ENCODE measurements around the gene LRRC75A. TPM values are rescaled to one million over a fixed set of nuclear protein-coding genes. Genes with fewer than 3 reads are reported as not detected.

LRRC75A gene
- polyA plus RNA-seq, 3 donors, result 1.0 to 2.4 (median 1.4) TPM

DNA sequence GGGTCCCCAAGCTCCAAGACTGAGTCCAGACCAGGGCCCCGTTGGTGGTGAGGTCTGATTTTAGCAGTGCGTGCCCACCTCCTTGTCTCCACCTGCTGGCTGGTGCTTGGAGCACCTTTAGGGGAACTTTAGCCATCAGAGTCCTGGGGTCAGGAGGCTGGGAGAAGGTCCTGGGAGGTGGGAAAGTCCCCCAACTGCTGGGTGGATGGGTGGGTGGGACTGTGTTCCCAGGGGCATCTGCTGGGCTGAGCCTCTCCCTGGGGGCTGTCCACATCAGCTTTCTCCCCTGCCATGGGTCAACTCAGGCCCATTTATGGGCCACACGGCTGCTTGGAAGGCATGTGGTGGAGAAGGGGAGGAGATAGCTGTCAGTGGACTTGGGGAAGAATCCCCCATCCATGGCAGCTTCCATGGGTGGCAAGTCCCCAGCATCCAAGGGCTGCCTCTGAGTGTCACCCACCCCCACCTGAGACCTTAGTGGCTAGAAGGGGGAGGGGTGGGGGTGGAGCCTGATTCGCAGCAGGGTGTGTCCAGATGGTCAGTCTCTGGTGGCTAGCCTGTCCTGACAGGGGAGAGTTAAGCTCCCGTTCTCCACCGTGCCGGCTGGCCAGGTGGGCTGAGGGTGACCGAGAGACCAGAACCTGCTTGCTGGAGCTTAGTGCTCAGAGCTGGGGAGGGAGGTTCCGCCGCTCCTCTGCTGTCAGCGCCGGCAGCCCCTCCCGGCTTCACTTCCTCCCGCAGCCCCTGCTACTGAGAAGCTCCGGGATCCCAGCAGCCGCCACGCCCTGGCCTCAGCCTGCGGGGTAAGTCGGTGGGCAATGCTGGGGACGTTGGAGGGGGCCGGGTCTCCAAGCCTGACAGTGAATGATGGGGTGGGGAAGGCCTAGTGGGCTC is 76.7 kb downstream of the LRRC75A start, which contains the start of gene TRPV2:
TRPV2 (plus strand) TSS at position 541 of the 894 bp plus-strand sequence. CDS start 2,098 bp downstream, outside the sequence.
- Histone ChIP-seq H3K36me3 (replicated peaks in 1 of 2; ENCODE audit: control insufficient read depth in 1 of 2, insufficient read depth in 2 of 2, low read length in 2 of 2) (peaks cover 23 to 30% of the 10 kb centered on the region in 2 donors), H3K4me2 (replicated peaks; ENCODE audit: extremely low read depth, low read length, poor library complexity, severe bottlenecking) (peak within 1 kb of the TSS; percentile 86), H3K9ac (ENCODE audit: insufficient read depth, low read length, poor library complexity, severe bottlenecking) (peak within 1 kb of the TSS; percentile 76), H3K9me3 (replicated peaks in 1 of 2; ENCODE audit: control insufficient read depth in 1 of 2, insufficient read depth in 1 of 2, low read length in 2 of 2) (no peaks in the 10 kb centered on the region), H3K27ac (ENCODE audit: low read depth in 1 of 2, low read length in 2 of 2) (peak within 1 kb of the TSS; percentile 95 to 97), H3K79me2 (ENCODE audit: insufficient read depth, low read length) (peaks cover 34% of the 10 kb centered on the region), H2AFZ (ENCODE audit: insufficient read depth, low read depth, low read length, poor library complexity, severe bottlenecking) (peak within 1 kb of the TSS; percentile 80), H3K27me3 (ENCODE audit: control insufficient read depth in 2 of 2, insufficient read depth in 2 of 2, low read length in 2 of 2) (no peaks in the 10 kb centered on the region), H3K4me1 (ENCODE audit: control insufficient read depth in 1 of 2, insufficient read depth in 2 of 2, low read length in 2 of 2) (peaks cover 38 to 54% of the 10 kb centered on the region in 2 donors), H3K4me3 (replicated peaks in 1 of 3; ENCODE audit: low read depth in 2 of 3, low read length in 3 of 3) (peak within 1 kb of the TSS; percentile 68 to 90 (median 78)), H4K20me1 (ENCODE audit: insufficient read depth, low read length) (peaks cover 12% of the 10 kb centered on the region)
- Mint-ChIP-seq H3K9me3 (peaks cover 0 to 2% (median 0%) of the 10 kb centered on the region in 7 donors), H3K27me3 (ENCODE audit: low read depth in 3 of 3) (peaks cover 0 to 1% (median 0%) of the 10 kb centered on the region in 3 donors), H3K27ac (peak within 1 kb of the TSS; percentile 99 to 100 (median 99)), H3K4me3 (peak within 1 kb of the TSS; percentile 90 to 95), H3K36me3 (peaks cover 32% of the 10 kb centered on the region in 2 donors), H3K4me1 (peaks cover 44% of the 10 kb centered on the region)
- peak in 2 of 3 donors; percentile 36 to 42 for DNase-seq
- intact Hi-C loops (cut with micrococcal nuclease), result loop anchor here in 1 of 2 donors (2.0 kb wide), 1 partner anchor 34 kb away; the partner anchor contains the start of gene UBB
- TF ChIP-seq, protein P1, sequence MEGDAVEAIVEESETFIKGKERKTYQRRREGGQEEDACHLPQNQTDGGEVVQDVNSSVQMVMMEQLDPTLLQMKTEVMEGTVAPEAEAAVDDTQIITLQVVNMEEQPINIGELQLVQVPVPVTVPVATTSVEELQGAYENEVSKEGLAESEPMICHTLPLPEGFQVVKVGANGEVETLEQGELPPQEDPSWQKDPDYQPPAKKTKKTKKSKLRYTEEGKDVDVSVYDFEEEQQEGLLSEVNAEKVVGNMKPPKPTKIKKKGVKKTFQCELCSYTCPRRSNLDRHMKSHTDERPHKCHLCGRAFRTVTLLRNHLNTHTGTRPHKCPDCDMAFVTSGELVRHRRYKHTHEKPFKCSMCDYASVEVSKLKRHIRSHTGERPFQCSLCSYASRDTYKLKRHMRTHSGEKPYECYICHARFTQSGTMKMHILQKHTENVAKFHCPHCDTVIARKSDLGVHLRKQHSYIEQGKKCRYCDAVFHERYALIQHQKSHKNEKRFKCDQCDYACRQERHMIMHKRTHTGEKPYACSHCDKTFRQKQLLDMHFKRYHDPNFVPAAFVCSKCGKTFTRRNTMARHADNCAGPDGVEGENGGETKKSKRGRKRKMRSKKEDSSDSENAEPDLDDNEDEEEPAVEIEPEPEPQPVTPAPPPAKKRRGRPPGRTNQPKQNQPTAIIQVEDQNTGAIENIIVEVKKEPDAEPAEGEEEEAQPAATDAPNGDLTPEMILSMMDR (IDR thresholded peaks at IDR 0.05), result peak; percentile 52
- WGBS (ENCODE audit: insufficient coverage), result 1% methylated on average over 8 of the region's 21 CpGs

DNA sequence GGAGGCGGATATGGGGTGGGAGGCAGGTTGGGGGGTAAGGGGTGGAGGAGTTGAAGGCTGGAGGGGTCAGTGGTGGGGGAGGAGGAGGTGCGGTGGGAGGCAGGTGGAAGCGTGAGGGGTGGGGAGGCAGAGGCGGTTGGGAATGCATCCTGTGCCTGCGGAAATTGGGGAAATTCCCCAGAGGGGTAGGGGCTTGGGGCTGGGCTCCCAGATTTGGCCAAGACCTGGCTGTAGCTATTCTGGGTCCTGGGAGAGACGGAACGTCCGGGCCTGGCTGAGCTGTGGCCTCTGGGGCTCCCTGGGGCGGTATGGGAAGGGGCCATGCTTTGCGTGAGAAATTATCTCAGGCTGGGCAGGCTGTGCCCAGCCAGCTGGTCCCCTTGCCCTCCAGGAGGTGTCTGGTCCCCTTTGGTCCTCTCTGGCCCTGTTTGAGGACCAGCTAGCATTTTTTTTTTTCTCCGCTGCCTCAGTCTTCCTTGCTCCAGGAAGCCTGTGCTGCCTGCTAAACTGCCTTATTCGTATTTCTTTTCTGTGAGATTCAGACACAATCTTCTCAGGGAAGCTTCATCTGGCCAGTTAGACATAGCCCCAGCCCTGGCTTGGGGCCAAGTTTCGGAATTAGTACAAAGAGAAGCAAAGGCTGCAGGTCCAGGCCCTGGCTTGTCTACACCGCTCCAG is 83.9 kb downstream of the LRRC75A start:
- no peak overlapping the region for H2AFZ ChIP-seq (ENCODE audit: insufficient read depth, low read depth, low read length, poor library complexity, severe bottlenecking)

More for the DNA sequence above, 83.9 kb downstream of the LRRC75A start:
- Histone ChIP-seq H3K27ac (ENCODE audit: low read depth in 1 of 2, low read length in 2 of 2) (no peak overlapping the region), H4K20me1 (ENCODE audit: insufficient read depth, low read length) (no peaks in the 10 kb centered on the region), H3K79me2 (ENCODE audit: insufficient read depth, low read length) (no peaks in the 10 kb centered on the region), H3K9ac (ENCODE audit: insufficient read depth, low read length, poor library complexity, severe bottlenecking) (no peak overlapping the region), H3K4me2 (replicated peaks; ENCODE audit: extremely low read depth, low read length, poor library complexity, severe bottlenecking) (peak overlapping the region; percentile 26), H3K27me3 (ENCODE audit: control insufficient read depth in 2 of 2, insufficient read depth in 2 of 2, low read length in 2 of 2) (peaks cover 0 to 13% of the 10 kb centered on the region in 2 donors), H3K9me3 (replicated peaks in 1 of 2; ENCODE audit: control insufficient read depth in 1 of 2, insufficient read depth in 1 of 2, low read length in 2 of 2) (no peaks in the 10 kb centered on the region), H3K4me1 (ENCODE audit: control insufficient read depth in 1 of 2, insufficient read depth in 2 of 2, low read length in 2 of 2) (peaks cover 18 to 19% of the 10 kb centered on the region in 2 donors), H3K36me3 (replicated peaks in 1 of 2; ENCODE audit: control insufficient read depth in 1 of 2, insufficient read depth in 2 of 2, low read length in 2 of 2) (no peaks in the 10 kb centered on the region), H3K4me3 (replicated peaks in 1 of 3; ENCODE audit: low read depth in 2 of 3, low read length in 3 of 3) (no peak overlapping the region)
- intact Hi-C loops (cut with micrococcal nuclease), result no loop called here
- H3K36me3 Mint-ChIP-seq, result no peaks in the 10 kb centered on the region
- peaks cover 23% of the 10 kb centered on the region for H3K4me1 Mint-ChIP-seq
- TF ChIP-seq, protein P1 (IDR thresholded peaks at IDR 0.05), result no peak
- peak overlapping the region in 1 of 2 donors; percentile 13 for H3K4me3 Mint-ChIP-seq
- WGBS (ENCODE audit: insufficient coverage), result 21% methylated on average over 12 of the region's 14 CpGs
- H3K9me3 Mint-ChIP-seq, result peaks cover 0 to 5% (median 2%) of the 10 kb centered on the region in 7 donors
- DNase-seq, result peak in 2 of 3 donors; percentile 49 to 51
- peak overlapping the region in 4 of 7 donors; percentile 26 to 66 (median 44) for H3K27ac Mint-ChIP-seq
- H3K27me3 Mint-ChIP-seq (ENCODE audit: low read depth in 3 of 3), result peaks cover 11 to 31% (median 18%) of the 10 kb centered on the region in 3 donors
